ENCODE data around the gene GRAMD2B. TPM values are rescaled to one million over a fixed set of nuclear protein-coding genes. Genes with fewer than 3 reads are reported as not detected.

Gene GRAMD2B
- total and polyA plus RNA-seq, 2 of the 13 experiments (the other 11 are each of a cell fraction or from before 2014, with no cell fraction given) = 8.1 to 10.6 TPM

DNA sequence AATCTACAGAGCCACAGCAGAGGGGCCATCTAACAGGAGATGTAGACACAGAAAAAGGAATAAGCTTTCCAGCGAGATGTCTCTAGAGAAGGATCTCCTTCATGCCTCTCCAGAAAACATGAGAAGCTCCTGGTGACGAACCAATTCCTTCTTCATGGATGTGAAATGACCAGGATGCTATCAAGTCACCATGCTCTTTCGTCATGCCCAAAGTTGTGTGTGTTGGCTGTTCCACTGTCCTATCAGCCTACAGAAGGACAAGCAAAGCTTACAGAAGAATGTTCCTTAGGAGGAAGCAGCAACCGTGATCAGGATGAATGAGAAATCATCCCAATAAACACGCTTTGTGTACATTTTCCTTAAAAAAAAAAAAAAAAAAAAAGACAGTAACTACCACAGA is 117.4 kb downstream of the GRAMD2B start:
- POLR2A ChIA-PET = no interaction called here
- 81% methylated on average over 5 of the region's 5 CpGs for WGBS (ENCODE audit: low lambda C conversion rate)
- H3K27me3 ChIP-seq (ENCODE audit: control insufficient read depth in 1 of 2, insufficient read depth in 2 of 2, low read length in 2 of 2) = no peaks in the 10 kb centered on the region; a peak in 1 of 5 replicates
- H4K20me1 ChIP-seq (ENCODE audit: insufficient read depth, low read length) = no peaks in the 10 kb centered on the region
- in situ Hi-C loops (cut with HindIII; ENCODE audit: extremely low pct_ligation_motif_present, low pct_unique_long_range_greater_than_20kb) (no loop called here), intact Hi-C loops (cut with micrococcal nuclease; ENCODE audit: unreplicated experiment) (loop anchor here (5.0 kb wide), 1 partner anchor 267 kb away; no protein-coding TSS in a partner anchor)
- no peaks in the 10 kb centered on the region for H3K9me3 ChIP-seq (ENCODE audit: low read length)
- BruUV-seq (replicated peaks) = no TSS peak
- H3K79me2 ChIP-seq (ENCODE audit: insufficient read depth, low read length) = no peaks in the 10 kb centered on the region
- H2AFZ ChIP-seq (ENCODE audit: low read length) = no peak overlapping the region
- no peak overlapping the region for H3K4me2 ChIP-seq (ENCODE audit: low read depth, low read length)
- H3K27ac ChIP-seq (ENCODE audit: extremely low read length, insufficient read depth, low read length) = no peak overlapping the region
- TF ChIP-seq IRF2 (CRISPR knock-in tag; IDR thresholded peaks at IDR 0.05) (no peak), ZBTB21 (CRISPR knock-in tag; IDR thresholded peaks at IDR 0.05) (no peak), ZNF589 (CRISPR knock-in tag; conservative IDR thresholded peaks at IDR 0.05) (no peak), TMF1 (CRISPR knock-in tag; IDR thresholded peaks at IDR 0.05; ENCODE audit: low read depth) (no peak), ZNF441 (CRISPR knock-in tag; IDR thresholded peaks at IDR 0.05; ENCODE audit: borderline replicate concordance) (no peak), DPF2 (CRISPR knock-in tag; IDR thresholded peaks at IDR 0.05; ENCODE audit: borderline replicate concordance, low read depth) (no peak), ZNF256 (CRISPR knock-in tag; conservative IDR thresholded peaks at IDR 0.05) (no peak), MED13 (CRISPR knock-in tag; IDR thresholded peaks at IDR 0.05) (no peak), ZFP36L2 (CRISPR knock-in tag; IDR thresholded peaks at IDR 0.05) (no peak), NFE2 (CRISPR knock-in tag; IDR thresholded peaks at IDR 0.05) (no peak), ZNF768 (CRISPR knock-in tag; IDR thresholded peaks at IDR 0.05) (no peak), EZH2 (conservative IDR thresholded peaks at IDR 0.05; ENCODE audit: low read depth, low read length) (no peak), ZNF839 (CRISPR knock-in tag; IDR thresholded peaks at IDR 0.05; ENCODE audit: borderline replicate concordance) (no peak)
- TF ChIP-seq, protein P1, sequence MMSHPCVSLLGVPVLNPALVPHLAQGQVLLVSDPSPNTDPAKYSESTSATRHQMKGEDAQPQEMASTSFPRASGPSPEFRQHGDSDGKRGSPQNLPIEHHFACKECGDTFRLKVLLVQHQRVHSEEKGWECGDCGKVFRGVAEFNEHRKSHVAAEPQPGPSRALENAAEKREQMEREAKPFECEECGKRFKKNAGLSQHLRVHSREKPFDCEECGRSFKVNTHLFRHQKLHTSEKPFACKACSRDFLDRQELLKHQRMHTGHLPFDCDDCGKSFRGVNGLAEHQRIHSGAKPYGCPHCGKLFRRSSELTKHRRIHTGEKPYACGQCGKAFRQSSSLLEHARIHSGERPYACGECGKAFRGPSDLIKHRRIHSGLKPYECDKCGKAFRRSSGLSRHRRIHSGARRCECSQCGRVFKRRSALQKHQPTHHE (CRISPR knock-in tag; IDR thresholded peaks at IDR 0.05; ENCODE audit: borderline replicate concordance) = no peak
- FAIRE-seq = no peak
- DNase-seq (ENCODE audit: low spot score) = no peak
- H3K4me1 ChIP-seq (ENCODE audit: insufficient read depth, low read length) = peaks cover 33% of the 10 kb centered on the region
- no peak overlapping the region for H3K4me3 ChIP-seq (replicated peaks in 1 of 3; ENCODE audit: insufficient read depth in 1 of 3, low read depth in 2 of 3, low read length in 3 of 3)
- H3K36me3 ChIP-seq (replicated peaks in 1 of 2; ENCODE audit: control insufficient read depth in 1 of 2, insufficient read depth in 2 of 2, low read length in 2 of 2) = peaks cover 0 to under 1% of the 10 kb centered on the region in 2 experiments; a peak in 1 of 5 replicates
- CTCF ChIA-PET (ENCODE audit: low intra/inter-chr PET ratio, low total read pairs) = interaction anchor here (4.1 kb wide), 1 partner anchor 186 kb away, joined by 40 read pairs; no protein-coding TSS in a partner anchor
- H3K9ac ChIP-seq (ENCODE audit: insufficient read depth, low read depth, low read length) = no peak overlapping the region
- no peak for ATAC-seq

Measured in HepG2 (cell line).